Endothelial cell of umbilical vein (primary cell): ENCODE results near the gene HSFX1.

ENCODE experiments used
- CTCF ChIP-seq, 2 donors: IDR thresholded peaks; 1 replicate in 1 of 2; 2 replicates in 1 of 2; pipeline ENCODE4 v1.5.1; 2011; ENCODE audit warnings: low read length in 2 of 2, mild to moderate bottlenecking in 2 of 2, moderate library complexity in 2 of 2, control low read depth in 1 of 2, inconsistent platforms in 1 of 2, low read depth in 1 of 2; ENCODE audit not compliant: insufficient read depth in 1 of 2; ENCODE audit errors: extremely low read depth in 1 of 2
- EZH2 ChIP-seq: IDR thresholded peaks from 2 replicates; pipeline ENCODE4 v1.6.1; 2012; ENCODE audit warnings: borderline replicate concordance, low read depth, mild to moderate bottlenecking, moderate library complexity, low read length, inconsistent platforms; ENCODE audit not compliant: severe bottlenecking
- FOS ChIP-seq: IDR thresholded peaks from 2 replicates; pipeline ENCODE4 v1.6.1; 2011; ENCODE audit warnings: mild to moderate bottlenecking, low read length, moderate library complexity, borderline replicate concordance; ENCODE audit not compliant: insufficient read depth
- JUN ChIP-seq: IDR thresholded peaks from 2 replicates; pipeline ENCODE4 v1.6.1; 2011; ENCODE audit warnings: borderline replicate concordance, low read depth; ENCODE audit not compliant: insufficient read length, insufficient read depth
- MAX ChIP-seq: IDR thresholded peaks from 2 replicates; pipeline ENCODE4 v1.6.1; 2011; ENCODE audit not compliant: insufficient read depth, insufficient read length
- MYC ChIP-seq: IDR thresholded peaks from one replicate; pipeline ENCODE4 v1.6.1; 2011; ENCODE audit warnings: mild to moderate bottlenecking, low read depth, low read length
- POLR2A ChIP-seq: IDR thresholded peaks from 2 replicates; pipeline ENCODE4 v1.6.1; 2012; ENCODE audit warnings: low read depth, mild to moderate bottlenecking, control low read depth, low read length
- POLR2AphosphoS5 ChIP-seq: IDR thresholded peaks from 2 replicates; pipeline ENCODE4 v1.6.1; 2012; ENCODE audit warnings: low read depth, mild to moderate bottlenecking, control low read depth, low read length, moderate library complexity; ENCODE audit not compliant: insufficient read depth

- TF ChIP-seq CTCF (IDR thresholded peaks at IDR 0.05; ENCODE audit: extremely low read depth in 1 of 2, insufficient read depth in 1 of 2, low read depth in 1 of 2, low read length in 2 of 2): no peak
- no peak for TF ChIP-seq POLR2AphosphoS5
- no peak for TF ChIP-seq POLR2A
- no peak for TF ChIP-seq MAX
- no peak for TF ChIP-seq MYC
- TF ChIP-seq FOS: no peak
- no peak for TF ChIP-seq EZH2
- no peak for TF ChIP-seq JUN
These were observed 10.9 kb upstream of the HSFX1 start for GRCh38 chrX:149762696-149763614.
